ENCODE measurements around the gene IFI35. TPM values are rescaled to one million over a fixed set of nuclear protein-coding genes. Genes with fewer than 3 reads are reported as not detected.

IFI35 gene
- total and polyA plus RNA-seq, 8 donors, result 17.5 to 41.5 (median 19.6) TPM

DNA sequence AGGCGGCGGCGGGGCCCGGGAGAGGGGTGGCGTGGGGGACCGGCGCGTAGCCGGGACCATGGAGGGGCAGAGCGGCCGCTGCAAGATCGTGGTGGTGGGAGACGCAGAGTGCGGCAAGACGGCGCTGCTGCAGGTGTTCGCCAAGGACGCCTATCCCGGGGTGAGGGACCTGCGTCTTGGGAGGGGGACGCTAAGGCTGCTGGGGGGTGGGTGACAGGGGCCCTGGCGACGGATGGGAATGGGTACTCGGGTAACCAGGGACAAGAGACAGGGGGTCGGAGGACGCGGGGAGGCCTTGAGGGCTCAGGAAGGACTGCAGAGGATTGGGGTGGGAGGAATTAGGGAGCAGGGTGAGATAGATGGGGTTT, 18.7 kb downstream of the IFI35 start:
- no peak overlapping the region for H3K27ac ChIP-seq
- no peaks in the 10 kb centered on the region for H3K36me3 ChIP-seq
- H3K4me1 ChIP-seq, result peaks cover 2 to 40% of the 10 kb centered on the region in 2 donors
- H3K27me3 ChIP-seq, result no peaks in the 10 kb centered on the region
- DNase-seq (no peak), ATAC-seq (no peak)
- H3K9me3 ChIP-seq, result no peaks in the 10 kb centered on the region
- peak overlapping the region in 1 of 2 donors; percentile 56 for H3K4me3 ChIP-seq
- intact Hi-C loops (cut with DNase I), result loop anchor here in 1 of 2 donors (10.0 kb wide), 1 partner anchor 290 kb away; no protein-coding TSS in a partner anchor
- TF ChIP-seq, protein P1, sequence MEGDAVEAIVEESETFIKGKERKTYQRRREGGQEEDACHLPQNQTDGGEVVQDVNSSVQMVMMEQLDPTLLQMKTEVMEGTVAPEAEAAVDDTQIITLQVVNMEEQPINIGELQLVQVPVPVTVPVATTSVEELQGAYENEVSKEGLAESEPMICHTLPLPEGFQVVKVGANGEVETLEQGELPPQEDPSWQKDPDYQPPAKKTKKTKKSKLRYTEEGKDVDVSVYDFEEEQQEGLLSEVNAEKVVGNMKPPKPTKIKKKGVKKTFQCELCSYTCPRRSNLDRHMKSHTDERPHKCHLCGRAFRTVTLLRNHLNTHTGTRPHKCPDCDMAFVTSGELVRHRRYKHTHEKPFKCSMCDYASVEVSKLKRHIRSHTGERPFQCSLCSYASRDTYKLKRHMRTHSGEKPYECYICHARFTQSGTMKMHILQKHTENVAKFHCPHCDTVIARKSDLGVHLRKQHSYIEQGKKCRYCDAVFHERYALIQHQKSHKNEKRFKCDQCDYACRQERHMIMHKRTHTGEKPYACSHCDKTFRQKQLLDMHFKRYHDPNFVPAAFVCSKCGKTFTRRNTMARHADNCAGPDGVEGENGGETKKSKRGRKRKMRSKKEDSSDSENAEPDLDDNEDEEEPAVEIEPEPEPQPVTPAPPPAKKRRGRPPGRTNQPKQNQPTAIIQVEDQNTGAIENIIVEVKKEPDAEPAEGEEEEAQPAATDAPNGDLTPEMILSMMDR (IDR thresholded peaks at IDR 0.05), result no peak

DNA sequence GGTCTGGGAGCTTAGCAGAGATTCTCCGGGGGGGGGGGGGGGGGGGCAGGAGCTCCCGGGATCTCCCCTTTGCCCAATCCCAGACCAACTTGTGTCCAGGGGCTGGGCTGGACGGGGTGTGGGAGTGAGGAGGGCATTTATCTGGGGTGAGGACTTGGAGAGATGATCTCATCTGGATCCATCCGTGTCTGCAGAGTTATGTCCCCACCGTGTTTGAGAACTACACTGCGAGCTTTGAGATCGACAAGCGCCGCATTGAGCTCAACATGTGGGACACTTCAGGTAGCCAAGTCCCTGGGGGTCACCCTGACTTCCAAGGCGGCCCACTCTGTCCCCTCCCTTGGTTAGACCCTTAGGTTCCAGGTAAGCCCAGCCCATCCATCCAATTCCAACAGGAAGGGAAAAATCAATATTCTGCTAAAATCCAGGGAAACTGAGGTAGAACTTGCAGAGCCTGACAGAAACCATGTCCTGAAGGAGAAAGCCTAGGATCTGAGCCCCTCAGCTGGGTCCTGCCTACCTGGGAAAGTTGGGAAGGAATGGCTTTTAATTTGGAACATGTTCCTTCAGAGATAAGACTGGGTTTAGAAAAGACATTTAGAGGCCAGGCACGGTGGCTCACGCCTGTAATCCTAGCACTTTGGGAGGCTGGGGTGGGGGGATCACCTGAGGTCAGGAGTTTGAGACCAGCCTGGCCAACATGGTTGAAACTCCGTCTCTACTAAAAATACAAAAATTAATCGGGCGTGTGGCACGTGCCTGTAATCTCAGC, 19.4 kb downstream of the IFI35 start:
- no peak overlapping the region for H3K4me3 ChIP-seq

GRCh38 chr17:43026595-43026994, 20.0 kb downstream of the IFI35 start:
- TF ChIP-seq, protein P1 (IDR thresholded peaks at IDR 0.05), result no peak
- no peaks in the 10 kb centered on the region for H3K9me3 ChIP-seq
- intact Hi-C loops (cut with DNase I), result loop anchor here in 1 of 2 donors (10.0 kb wide), 1 partner anchor 288 kb away; no protein-coding TSS in a partner anchor
- peaks cover 0 to 28% of the 10 kb centered on the region in 2 donors for H3K4me1 ChIP-seq
- DNase-seq (no peak), ATAC-seq (no peak)
- H3K4me3 ChIP-seq, result no peak overlapping the region
- H3K36me3 ChIP-seq, result no peaks in the 10 kb centered on the region
- no peaks in the 10 kb centered on the region for H3K27me3 ChIP-seq
- no peak overlapping the region for H3K27ac ChIP-seq

More for the DNA sequence above, 19.4 kb downstream of the IFI35 start:
- DNase-seq (no peak), ATAC-seq (no peak)
- TF ChIP-seq, protein P1 (IDR thresholded peaks at IDR 0.05), result no peak
- H3K36me3 ChIP-seq, result no peaks in the 10 kb centered on the region
- no peaks in the 10 kb centered on the region for H3K9me3 ChIP-seq
- peaks cover 0 to 33% of the 10 kb centered on the region in 2 donors for H3K4me1 ChIP-seq
- no peaks in the 10 kb centered on the region for H3K27me3 ChIP-seq
- H3K27ac ChIP-seq, result no peak overlapping the region
- intact Hi-C loops (cut with DNase I), result loop anchor here in 1 of 2 donors (10.0 kb wide), 1 partner anchor 289 kb away; no protein-coding TSS in a partner anchor

DNA sequence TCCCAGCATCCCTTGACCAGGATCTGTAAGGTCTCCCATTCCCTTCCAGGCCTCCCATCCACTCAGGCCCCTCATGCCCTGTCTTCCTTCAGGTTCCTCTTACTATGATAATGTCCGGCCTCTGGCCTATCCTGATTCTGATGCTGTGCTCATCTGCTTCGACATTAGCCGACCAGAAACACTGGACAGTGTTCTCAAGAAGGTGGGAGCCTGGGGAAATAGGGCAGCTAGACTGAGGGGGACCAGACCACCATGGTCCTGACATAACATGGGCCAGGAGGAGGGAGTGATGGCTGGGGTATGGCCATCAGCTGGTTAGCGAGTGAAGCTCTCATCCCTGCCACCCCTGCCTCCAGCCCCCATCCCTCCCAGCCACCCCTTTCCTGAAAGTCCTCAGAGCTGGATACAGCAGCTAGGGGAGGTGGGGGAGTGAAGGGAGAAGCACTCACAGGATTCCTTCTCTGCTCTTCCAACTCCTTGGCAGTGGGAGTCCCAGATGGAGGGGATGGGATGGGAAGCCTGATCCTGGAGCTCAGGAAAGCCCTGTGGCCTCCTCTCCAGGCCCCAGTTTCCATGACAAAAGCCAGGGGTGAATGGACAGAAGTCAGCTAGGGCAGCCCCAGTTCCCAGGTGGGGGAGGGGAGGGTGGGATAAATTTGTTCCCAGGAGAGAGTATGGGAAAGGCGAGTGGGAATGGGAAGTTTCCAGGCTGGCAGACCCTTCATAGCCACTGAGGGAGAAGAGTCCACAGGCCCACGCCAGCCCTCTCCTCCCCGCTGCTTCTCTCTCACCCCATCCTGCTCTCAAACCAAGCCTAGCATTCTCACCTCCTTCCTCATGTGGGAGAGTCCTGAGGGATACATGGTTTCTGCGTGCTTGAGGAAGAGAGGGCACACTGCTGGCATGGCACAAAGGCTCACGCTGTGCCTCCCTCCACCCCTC, 20.8 kb downstream of the IFI35 start:
- no peaks in the 10 kb centered on the region for H3K36me3 ChIP-seq
- TF ChIP-seq, protein P1 (IDR thresholded peaks at IDR 0.05), result no peak
- no peaks in the 10 kb centered on the region for H3K27me3 ChIP-seq
- no peak for DNase-seq
- no peak for ATAC-seq
- intact Hi-C loops (cut with DNase I), result loop anchor here in 1 of 2 donors (10.0 kb wide), 1 partner anchor 287 kb away; no protein-coding TSS in a partner anchor
- no peak overlapping the region for H3K27ac ChIP-seq
- H3K9me3 ChIP-seq, result no peaks in the 10 kb centered on the region
- peaks cover 0 to 26% of the 10 kb centered on the region in 2 donors for H3K4me1 ChIP-seq
- no peak overlapping the region for H3K4me3 ChIP-seq
